D721Med (cell line): ENCODE measurements around the gene SP3.

Experiments used
- DNase-seq: peaks from one replicate; pipeline ENCODE4 v3.0.0; 2011; ENCODE audit warnings: low spot score; ENCODE audit not compliant: insufficient read length
- FAIRE-seq: peaks from 2 replicates; lab custom pipeline; 2011; peaks lifted over from hg19 to GRCh38; lab: Jason Lieb, UNC
- TF ChIP-seq, protein P1 (sequence below): IDR thresholded peaks from 2 replicates; pipeline ENCODE4 v1.5.1; 2012; ENCODE audit warnings: mild to moderate bottlenecking, control low read depth; ENCODE audit not compliant: insufficient read depth; ENCODE audit errors: missing control alignments

The SP3 gene

DNA sequence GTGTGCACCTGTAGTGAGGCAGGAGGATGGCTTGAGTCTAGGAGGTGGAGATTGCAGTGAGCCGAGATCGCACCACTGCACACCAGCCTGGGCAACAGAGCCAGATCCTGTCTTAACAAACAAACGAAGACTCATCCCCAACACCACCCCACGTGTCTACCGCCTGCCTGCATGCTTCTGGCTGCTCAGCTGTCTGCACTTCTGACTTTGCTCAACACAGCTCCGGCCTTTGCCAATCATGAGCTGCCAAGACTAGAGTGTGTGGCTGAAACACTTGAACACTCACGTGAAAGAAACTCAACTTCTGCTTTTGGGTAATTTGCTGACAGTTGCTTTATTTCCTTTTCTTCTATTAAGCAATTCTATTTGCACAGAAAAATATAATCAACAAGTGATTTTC, 32.1 kb upstream of the SP3 start:
- DNase-seq (no peak), FAIRE-seq (no peak)
- TF ChIP-seq, protein P1, sequence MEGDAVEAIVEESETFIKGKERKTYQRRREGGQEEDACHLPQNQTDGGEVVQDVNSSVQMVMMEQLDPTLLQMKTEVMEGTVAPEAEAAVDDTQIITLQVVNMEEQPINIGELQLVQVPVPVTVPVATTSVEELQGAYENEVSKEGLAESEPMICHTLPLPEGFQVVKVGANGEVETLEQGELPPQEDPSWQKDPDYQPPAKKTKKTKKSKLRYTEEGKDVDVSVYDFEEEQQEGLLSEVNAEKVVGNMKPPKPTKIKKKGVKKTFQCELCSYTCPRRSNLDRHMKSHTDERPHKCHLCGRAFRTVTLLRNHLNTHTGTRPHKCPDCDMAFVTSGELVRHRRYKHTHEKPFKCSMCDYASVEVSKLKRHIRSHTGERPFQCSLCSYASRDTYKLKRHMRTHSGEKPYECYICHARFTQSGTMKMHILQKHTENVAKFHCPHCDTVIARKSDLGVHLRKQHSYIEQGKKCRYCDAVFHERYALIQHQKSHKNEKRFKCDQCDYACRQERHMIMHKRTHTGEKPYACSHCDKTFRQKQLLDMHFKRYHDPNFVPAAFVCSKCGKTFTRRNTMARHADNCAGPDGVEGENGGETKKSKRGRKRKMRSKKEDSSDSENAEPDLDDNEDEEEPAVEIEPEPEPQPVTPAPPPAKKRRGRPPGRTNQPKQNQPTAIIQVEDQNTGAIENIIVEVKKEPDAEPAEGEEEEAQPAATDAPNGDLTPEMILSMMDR = no peak

DNA sequence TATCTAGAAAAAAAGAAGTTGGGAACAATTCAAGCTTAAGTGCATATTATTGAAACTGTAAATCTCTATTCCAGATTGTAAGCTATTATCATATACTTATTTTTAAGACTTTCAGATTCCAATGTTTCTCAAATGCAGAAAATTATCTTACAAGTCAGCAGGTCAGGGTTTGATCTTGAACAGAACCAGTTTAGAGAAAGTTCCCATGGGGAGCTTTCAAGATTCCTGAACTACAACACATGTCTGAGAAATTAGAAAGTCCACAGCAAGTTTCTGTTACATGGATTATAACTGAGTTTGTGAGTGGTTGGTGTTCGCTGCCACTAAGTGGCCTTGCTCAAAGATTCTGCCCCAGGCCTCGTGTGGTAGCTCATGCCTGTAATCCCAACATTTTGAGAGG, 31.6 kb upstream of the SP3 start:
- TF ChIP-seq, protein P1 = no peak
- no peak for DNase-seq
- FAIRE-seq = no peak

DNA sequence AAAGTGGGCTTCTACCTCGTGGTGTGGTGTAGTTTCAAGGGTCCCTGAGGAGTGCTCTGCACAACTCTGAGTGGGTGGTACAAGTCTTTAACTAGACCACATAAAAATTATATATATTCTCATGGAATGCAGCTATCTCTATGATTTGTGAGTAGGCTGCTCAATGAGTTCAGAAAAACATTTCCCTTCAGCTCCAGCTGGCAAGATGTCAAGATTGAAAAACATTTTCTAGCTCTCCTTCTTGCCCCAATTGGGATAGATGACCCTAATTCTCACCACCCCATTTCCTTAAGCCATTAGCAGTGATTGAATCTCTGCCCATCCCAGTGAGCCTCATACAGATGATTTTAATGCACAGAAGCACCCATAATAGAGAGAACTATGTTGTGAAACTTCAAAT, 28.3 kb upstream of the SP3 start:
- FAIRE-seq = no peak
- TF ChIP-seq, protein P1 = no peak

DNA sequence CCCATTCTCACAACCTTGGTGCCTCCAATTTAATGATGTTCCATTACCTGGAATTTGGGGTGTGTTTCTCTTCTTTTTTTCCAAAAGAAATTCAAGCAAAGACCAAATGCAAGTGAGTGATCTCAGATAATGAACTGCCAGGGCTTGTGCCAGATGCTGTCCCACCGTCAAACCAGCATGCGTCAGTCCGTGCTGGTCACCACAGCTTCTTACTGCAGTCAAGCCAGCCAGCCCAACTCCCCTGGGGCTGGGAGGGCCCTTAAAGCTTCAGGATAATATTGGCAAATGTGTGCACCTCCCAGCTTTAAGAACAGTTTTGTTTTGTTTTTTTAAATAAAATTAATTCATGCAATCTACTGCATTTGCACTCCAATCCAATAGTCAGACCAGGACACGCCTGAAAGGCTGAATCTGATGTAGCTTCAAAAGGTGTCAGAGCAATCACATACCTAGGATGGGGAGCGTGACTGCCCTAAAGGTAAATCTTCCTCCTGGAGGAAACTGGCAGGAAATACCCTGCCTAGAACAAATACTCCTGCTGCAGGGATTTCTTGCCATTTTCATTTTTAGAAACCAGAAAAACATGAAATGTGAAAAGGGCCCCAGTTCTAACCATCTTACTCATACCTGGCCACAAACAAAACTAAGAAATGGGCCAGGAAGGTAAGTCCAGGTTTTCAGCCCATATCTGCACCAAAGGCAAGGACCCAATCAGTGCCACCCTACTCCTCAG, 26.8 kb upstream of the SP3 start:
- no peak for DNase-seq
- TF ChIP-seq, protein P1 = no peak
- no peak for FAIRE-seq

More for the DNA sequence above, 28.3 kb upstream of the SP3 start:
- DNase-seq = no peak

DNA sequence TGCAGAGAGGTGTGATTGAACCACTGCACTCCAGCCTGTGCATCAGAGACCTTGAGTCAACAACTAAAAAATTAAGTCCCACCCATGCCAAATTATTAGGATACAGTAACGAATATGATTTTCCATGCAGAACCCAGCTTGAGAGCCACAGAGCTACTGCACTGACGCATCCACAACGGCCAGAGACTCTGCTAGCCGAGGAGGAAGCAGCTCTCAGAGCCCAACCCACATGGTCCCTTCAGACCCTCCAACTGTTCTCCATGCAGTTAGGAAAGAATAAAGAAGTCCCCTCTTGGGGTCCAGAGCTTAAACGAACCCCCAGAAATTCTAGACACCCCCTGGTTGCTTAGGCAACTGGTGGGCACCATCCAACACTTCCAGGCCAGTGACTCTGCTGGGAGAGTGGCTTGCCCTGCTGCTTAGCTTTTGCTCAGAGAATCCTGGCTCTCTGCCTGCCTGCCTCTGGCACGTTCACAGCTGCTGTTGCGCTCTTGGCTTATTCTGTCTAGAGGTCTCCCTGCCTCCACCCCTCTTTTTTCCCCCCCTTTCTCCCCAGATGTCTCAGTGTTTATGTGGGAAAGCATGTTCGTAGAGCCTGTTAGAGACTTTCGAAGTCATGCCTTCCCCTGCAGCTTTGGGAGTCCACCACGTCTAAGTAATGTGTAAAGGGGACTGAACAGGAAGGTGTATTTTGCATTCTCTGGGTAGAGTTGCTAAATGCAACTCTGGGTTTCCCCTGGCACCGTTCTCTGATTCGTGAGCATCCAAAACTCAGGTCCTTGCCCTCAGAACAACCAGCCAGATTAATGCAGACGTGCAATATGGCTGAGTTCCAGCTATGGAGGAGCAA, 26.0 kb upstream of the SP3 start:
- DNase-seq (no peak), FAIRE-seq (no peak)
- TF ChIP-seq, protein P1 = no peak

DNA sequence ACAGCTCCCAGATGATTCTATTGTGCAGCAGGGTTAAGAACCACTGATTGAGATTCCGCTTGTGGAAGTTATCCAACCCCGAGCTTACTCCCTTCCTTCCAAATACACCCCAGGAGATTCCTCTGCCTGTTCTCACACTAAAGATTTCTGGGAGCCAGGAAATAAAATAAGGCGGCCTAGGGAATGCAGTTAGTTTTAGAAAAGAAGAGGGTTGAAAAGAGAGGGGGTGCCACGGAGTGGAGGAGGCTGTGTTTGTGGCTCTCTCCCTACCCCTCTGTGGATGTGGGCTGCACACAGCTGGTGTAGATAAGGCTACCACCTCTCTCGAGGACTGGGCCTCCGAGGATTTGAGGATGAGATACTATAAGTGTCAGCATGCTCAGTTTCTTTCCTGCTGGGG, 25.1 kb upstream of the SP3 start:
- DNase-seq (no peak), FAIRE-seq (no peak)
- TF ChIP-seq, protein P1 = no peak

DNA sequence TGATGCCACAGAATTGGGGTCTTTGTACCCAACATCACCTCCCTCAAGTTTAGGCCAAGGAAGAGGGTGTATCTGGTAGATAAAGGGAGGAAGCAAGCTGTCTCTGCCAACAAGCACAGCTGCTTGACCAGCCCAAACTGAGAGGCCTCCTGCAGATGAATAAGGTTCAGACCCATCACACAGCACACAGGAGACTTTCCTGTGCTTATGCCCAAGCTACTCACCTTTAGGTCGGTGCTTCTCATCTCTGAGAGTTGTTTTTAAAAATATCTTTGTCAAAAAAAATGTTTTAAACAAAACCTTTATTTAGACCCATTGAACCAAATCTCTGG, 24.7 kb upstream of the SP3 start:
- TF ChIP-seq, protein P1 = no peak
- FAIRE-seq (no peak), DNase-seq (no peak)
